HEK293 (cell line): ENCODE results near the gene PDE3A.

ENCODE experiments used
- CTCF ChIA-PET: fragments of 350-600 bp; formaldehyde crosslinking; extraction: SDS; loops from one replicate; lab custom pipeline; 2021; ENCODE audit warnings: antibody characterized with exemption; lab: Yijun Ruan, JAX
- POLR2A ChIA-PET: fragments of 300-600 bp; formaldehyde crosslinking; extraction: SDS; loops from one replicate; lab custom pipeline; 2020; ENCODE audit warnings: antibody characterized with exemption, inconsistent platforms; lab: Yijun Ruan, JAX
- H3K27ac ChIP-seq: fragments of 200-500 bp; sonication (Bioruptor generic); 2 replicates; pipeline ENCODE4 v1.5.1; 2014; ENCODE audit warnings: low read depth, low read length, control low read depth, inconsistent platforms; ENCODE audit errors: extremely low read depth
- H3K36me3 ChIP-seq, 2 experiments: fragments of 200-500 bp in 1 of 2; sonication (Bioruptor generic) in 1 of 2; 1 replicate in 1 of 2; 2 replicates in 1 of 2; pipeline ENCODE4 v1.5.1; 2014 to 2017; ENCODE audit warnings: inconsistent platforms in 2 of 2, low read length in 2 of 2; ENCODE audit not compliant: control insufficient read depth in 2 of 2, insufficient read depth in 1 of 2
- H3K4me1 ChIP-seq: fragments of 200-500 bp; sonication (Bioruptor generic); 2 replicates; pipeline ENCODE4 v1.5.1; 2014; ENCODE audit warnings: mild to moderate bottlenecking, low read length, inconsistent platforms; ENCODE audit not compliant: control insufficient read depth, insufficient read depth
- H3K4me3 ChIP-seq: 2 replicates; pipeline ENCODE4 v1.5.1; 2011; ENCODE audit warnings: low read depth, mild to moderate bottlenecking, control low read depth, low read length, moderate library complexity
- H3K9me3 ChIP-seq: fragments of 200-500 bp; sonication (Bioruptor generic); 2 replicates; pipeline ENCODE4 v1.5.1; 2014; ENCODE audit warnings: low read depth, low read length, inconsistent platforms; ENCODE audit not compliant: control insufficient read depth, insufficient read depth
- KLF1 ChIP-seq: fragments of 450-650 bp; formaldehyde crosslinking; IDR thresholded peaks from 2 replicates; pipeline ENCODE4 v1.5.1; 2016; ENCODE audit warnings: missing biosample characterization, missing genetic modification characterization
- MZF1 ChIP-seq: fragments of 450-650 bp; formaldehyde crosslinking; IDR thresholded peaks from 2 replicates; pipeline ENCODE4 v1.5.1; 2017; ENCODE audit warnings: missing biosample characterization, missing genetic modification characterization, borderline replicate concordance
- SALL2 ChIP-seq: fragments of 450-650 bp; formaldehyde crosslinking; IDR thresholded peaks from 2 replicates; pipeline ENCODE4 v1.5.0; 2017; ENCODE audit warnings: missing biosample characterization, mild to moderate bottlenecking, missing genetic modification characterization, borderline replicate concordance
- SCRT1 ChIP-seq: fragments of 450-650 bp; formaldehyde crosslinking; IDR thresholded peaks from 2 replicates; pipeline ENCODE4 v1.5.1; 2016; ENCODE audit warnings: missing biosample characterization, missing genetic modification characterization, borderline replicate concordance
- SP7 ChIP-seq: fragments of 450-650 bp; formaldehyde crosslinking; IDR thresholded peaks from 2 replicates; pipeline ENCODE4 v1.5.1; 2016; ENCODE audit warnings: missing biosample characterization, missing genetic modification characterization
- ZFHX2 ChIP-seq: fragments of 450-650 bp; formaldehyde crosslinking; conservative IDR thresholded peaks from 2 replicates; pipeline ENCODE4 v1.5.1; 2016; ENCODE audit warnings: missing biosample characterization, missing genetic modification characterization
- ZNF157 ChIP-seq: fragments of 450-650 bp; formaldehyde crosslinking; IDR thresholded peaks from 2 replicates; pipeline ENCODE4 v1.5.1; 2016; ENCODE audit warnings: missing biosample characterization, missing genetic modification characterization
- ZNF175 ChIP-seq: fragments of 450-650 bp; formaldehyde crosslinking; IDR thresholded peaks from 2 replicates; pipeline ENCODE4 v1.5.1; 2016; ENCODE audit warnings: missing biosample characterization, missing genetic modification characterization
- ZNF292 ChIP-seq: fragments of 450-650 bp; formaldehyde crosslinking; IDR thresholded peaks from 2 replicates; pipeline ENCODE4 v1.5.1; 2016; ENCODE audit warnings: low read depth, missing biosample characterization, missing genetic modification characterization, borderline replicate concordance
- ZNF350 ChIP-seq: fragments of 450-650 bp; formaldehyde crosslinking; IDR thresholded peaks from 2 replicates; pipeline ENCODE4 v1.5.0; 2017; ENCODE audit warnings: missing biosample characterization, mild to moderate bottlenecking, missing genetic modification characterization
- ZNF354C ChIP-seq: fragments of 450-650 bp; formaldehyde crosslinking; IDR thresholded peaks from 2 replicates; pipeline ENCODE4 v1.5.1; 2016; ENCODE audit warnings: missing biosample characterization, missing genetic modification characterization, low read depth, borderline replicate concordance
- ZNF473 ChIP-seq: fragments of 450-650 bp; formaldehyde crosslinking; IDR thresholded peaks from 2 replicates; pipeline ENCODE4 v1.5.1; 2017; ENCODE audit warnings: missing biosample characterization, missing genetic modification characterization
- ZNF664 ChIP-seq: fragments of 450-650 bp; formaldehyde crosslinking; IDR thresholded peaks from 2 replicates; pipeline ENCODE4 v1.5.1; 2016; ENCODE audit warnings: missing biosample characterization, missing genetic modification characterization
- ZSCAN18 ChIP-seq: fragments of 450-650 bp; formaldehyde crosslinking; IDR thresholded peaks from 2 replicates; pipeline ENCODE4 v1.5.1; 2016; ENCODE audit warnings: missing biosample characterization, missing genetic modification characterization
- TF ChIP-seq, protein P1 (sequence below): fragments of 450-650 bp; formaldehyde crosslinking; IDR thresholded peaks from 2 replicates; pipeline ENCODE4 v1.5.1; 2016; ENCODE audit warnings: missing biosample characterization, missing genetic modification characterization
- TF ChIP-seq, protein P2 (sequence below): fragments of 450-650 bp; formaldehyde crosslinking; IDR thresholded peaks from 2 replicates; pipeline ENCODE4 v1.5.1; 2016; ENCODE audit warnings: missing biosample characterization, missing genetic modification characterization
- TF ChIP-seq, protein P3 (sequence below): fragments of 450-650 bp; formaldehyde crosslinking; IDR thresholded peaks from 2 replicates; pipeline ENCODE4 v1.5.1; 2016; ENCODE audit warnings: missing biosample characterization, missing genetic modification characterization, low read depth
- TF ChIP-seq, protein P4 (sequence below): fragments of 450-650 bp; formaldehyde crosslinking; IDR thresholded peaks from 2 replicates; pipeline ENCODE4 v1.5.1; 2016; ENCODE audit warnings: missing biosample characterization, missing genetic modification characterization, borderline replicate concordance

Gene PDE3A

GRCh38 chr12:20423557-20423956 is 55.2 kb downstream of the PDE3A start:
- CTCF ChIA-PET = interaction anchor here (0.6 kb wide), 1 partner anchor 1597 kb away, joined by 3 read pairs; no protein-coding TSS in a partner anchor
- Histone ChIP-seq H3K27ac (no peak overlapping the region), H3K4me3 (no peak overlapping the region)
- TF ChIP-seq MZF1 (no peak), ZNF473 (no peak), ZNF175 (no peak), SCRT1 (tag by site-specific recombination) (no peak), ZNF350 (tag by site-specific recombination) (no peak), ZNF664 (tag by site-specific recombination) (no peak), ZNF292 (tag by site-specific recombination) (no peak), SP7 (tag by site-specific recombination) (no peak), ZNF157 (tag by site-specific recombination) (no peak), KLF1 (tag by site-specific recombination) (no peak), ZSCAN18 (tag by site-specific recombination) (no peak), ZFHX2 (tag by site-specific recombination) (no peak), SALL2 (tag by site-specific recombination) (no peak), ZNF354C (tag by site-specific recombination) (no peak)
- TF ChIP-seq, protein P1, sequence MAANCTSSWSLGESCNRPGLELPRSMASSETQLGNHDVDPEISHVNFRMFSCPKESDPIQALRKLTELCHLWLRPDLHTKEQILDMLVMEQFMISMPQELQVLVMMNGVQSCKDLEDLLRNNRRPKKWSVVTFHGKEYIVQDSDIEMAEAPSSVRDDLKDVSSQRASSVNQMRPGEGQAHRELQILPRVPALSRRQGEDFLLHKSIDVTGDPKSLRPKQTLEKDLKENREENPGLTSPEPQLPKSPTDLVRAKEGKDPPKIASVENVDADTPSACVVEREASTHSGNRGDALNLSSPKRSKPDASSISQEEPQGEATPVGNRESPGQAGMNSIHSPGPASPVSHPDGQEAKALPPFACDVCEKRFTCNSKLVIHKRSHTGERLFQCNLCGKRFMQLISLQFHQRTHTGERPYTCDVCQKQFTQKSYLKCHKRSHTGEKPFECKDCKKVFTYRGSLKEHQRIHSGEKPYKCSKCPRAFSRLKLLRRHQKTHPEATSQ (tag by site-specific recombination) = no peak
- TF ChIP-seq, protein P2, sequence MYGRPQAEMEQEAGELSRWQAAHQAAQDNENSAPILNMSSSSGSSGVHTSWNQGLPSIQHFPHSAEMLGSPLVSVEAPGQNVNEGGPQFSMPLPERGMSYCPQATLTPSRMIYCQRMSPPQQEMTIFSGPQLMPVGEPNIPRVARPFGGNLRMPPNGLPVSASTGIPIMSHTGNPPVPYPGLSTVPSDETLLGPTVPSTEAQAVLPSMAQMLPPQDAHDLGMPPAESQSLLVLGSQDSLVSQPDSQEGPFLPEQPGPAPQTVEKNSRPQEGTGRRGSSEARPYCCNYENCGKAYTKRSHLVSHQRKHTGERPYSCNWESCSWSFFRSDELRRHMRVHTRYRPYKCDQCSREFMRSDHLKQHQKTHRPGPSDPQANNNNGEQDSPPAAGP (tag by site-specific recombination) = no peak
- TF ChIP-seq, protein P3, sequence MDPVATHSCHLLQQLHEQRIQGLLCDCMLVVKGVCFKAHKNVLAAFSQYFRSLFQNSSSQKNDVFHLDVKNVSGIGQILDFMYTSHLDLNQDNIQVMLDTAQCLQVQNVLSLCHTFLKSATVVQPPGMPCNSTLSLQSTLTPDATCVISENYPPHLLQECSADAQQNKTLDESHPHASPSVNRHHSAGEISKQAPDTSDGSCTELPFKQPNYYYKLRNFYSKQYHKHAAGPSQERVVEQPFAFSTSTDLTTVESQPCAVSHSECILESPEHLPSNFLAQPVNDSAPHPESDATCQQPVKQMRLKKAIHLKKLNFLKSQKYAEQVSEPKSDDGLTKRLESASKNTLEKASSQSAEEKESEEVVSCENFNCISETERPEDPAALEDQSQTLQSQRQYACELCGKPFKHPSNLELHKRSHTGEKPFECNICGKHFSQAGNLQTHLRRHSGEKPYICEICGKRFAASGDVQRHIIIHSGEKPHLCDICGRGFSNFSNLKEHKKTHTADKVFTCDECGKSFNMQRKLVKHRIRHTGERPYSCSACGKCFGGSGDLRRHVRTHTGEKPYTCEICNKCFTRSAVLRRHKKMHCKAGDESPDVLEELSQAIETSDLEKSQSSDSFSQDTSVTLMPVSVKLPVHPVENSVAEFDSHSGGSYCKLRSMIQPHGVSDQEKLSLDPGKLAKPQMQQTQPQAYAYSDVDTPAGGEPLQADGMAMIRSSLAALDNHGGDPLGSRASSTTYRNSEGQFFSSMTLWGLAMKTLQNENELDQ (tag by site-specific recombination) = no peak
- TF ChIP-seq, protein P4, sequence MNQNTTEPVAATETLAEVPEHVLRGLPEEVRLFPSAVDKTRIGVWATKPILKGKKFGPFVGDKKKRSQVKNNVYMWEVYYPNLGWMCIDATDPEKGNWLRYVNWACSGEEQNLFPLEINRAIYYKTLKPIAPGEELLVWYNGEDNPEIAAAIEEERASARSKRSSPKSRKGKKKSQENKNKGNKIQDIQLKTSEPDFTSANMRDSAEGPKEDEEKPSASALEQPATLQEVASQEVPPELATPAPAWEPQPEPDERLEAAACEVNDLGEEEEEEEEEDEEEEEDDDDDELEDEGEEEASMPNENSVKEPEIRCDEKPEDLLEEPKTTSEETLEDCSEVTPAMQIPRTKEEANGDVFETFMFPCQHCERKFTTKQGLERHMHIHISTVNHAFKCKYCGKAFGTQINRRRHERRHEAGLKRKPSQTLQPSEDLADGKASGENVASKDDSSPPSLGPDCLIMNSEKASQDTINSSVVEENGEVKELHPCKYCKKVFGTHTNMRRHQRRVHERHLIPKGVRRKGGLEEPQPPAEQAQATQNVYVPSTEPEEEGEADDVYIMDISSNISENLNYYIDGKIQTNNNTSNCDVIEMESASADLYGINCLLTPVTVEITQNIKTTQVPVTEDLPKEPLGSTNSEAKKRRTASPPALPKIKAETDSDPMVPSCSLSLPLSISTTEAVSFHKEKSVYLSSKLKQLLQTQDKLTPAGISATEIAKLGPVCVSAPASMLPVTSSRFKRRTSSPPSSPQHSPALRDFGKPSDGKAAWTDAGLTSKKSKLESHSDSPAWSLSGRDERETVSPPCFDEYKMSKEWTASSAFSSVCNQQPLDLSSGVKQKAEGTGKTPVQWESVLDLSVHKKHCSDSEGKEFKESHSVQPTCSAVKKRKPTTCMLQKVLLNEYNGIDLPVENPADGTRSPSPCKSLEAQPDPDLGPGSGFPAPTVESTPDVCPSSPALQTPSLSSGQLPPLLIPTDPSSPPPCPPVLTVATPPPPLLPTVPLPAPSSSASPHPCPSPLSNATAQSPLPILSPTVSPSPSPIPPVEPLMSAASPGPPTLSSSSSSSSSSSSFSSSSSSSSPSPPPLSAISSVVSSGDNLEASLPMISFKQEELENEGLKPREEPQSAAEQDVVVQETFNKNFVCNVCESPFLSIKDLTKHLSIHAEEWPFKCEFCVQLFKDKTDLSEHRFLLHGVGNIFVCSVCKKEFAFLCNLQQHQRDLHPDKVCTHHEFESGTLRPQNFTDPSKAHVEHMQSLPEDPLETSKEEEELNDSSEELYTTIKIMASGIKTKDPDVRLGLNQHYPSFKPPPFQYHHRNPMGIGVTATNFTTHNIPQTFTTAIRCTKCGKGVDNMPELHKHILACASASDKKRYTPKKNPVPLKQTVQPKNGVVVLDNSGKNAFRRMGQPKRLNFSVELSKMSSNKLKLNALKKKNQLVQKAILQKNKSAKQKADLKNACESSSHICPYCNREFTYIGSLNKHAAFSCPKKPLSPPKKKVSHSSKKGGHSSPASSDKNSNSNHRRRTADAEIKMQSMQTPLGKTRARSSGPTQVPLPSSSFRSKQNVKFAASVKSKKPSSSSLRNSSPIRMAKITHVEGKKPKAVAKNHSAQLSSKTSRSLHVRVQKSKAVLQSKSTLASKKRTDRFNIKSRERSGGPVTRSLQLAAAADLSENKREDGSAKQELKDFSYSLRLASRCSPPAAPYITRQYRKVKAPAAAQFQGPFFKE (tag by site-specific recombination) = no peak
- TF ChIP-seq, all 188 proteins: peak for 0
- POLR2A ChIA-PET = no interaction called here
- Histone ChIP-seq H3K9me3 (no peaks in the 10 kb centered on the region), H3K36me3 (no peaks in the 10 kb centered on the region), H3K4me1 (no peaks in the 10 kb centered on the region)
